SIG-M5 (cell line): Measurements from ENCODE around the gene ANKRD36B.
"Not testable (repeated sequence)": the region's sequence is repeated elsewhere in the genome, so short reads cannot be mapped to it uniquely, and the experiment has no call there.

Experiments
- DNase-seq: peaks from one replicate; lab custom pipeline; 2025; lab: John Stamatoyannopoulos, UW

The ANKRD36B gene

DNA sequence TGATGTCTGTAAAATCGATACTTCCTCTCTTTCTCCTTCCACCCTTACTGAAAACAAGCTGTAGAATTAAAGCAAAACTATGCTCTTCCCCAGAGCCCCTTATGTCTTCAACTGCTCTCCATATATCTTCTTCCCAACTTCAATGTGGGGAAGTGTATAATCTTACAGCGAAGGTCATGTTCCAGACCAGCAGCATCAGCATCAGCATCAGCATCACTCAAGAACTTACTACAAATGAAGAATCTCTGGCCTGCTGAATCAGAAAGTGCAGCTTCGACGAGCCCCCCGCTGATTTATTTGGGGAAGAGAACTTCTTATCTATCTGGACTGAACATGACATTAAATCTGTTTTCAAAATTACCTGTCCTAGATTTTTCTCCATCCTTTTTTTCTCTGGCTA, 40.6 kb downstream of the ANKRD36B start:
- not testable (repeated sequence) for DNase-seq

DNA sequence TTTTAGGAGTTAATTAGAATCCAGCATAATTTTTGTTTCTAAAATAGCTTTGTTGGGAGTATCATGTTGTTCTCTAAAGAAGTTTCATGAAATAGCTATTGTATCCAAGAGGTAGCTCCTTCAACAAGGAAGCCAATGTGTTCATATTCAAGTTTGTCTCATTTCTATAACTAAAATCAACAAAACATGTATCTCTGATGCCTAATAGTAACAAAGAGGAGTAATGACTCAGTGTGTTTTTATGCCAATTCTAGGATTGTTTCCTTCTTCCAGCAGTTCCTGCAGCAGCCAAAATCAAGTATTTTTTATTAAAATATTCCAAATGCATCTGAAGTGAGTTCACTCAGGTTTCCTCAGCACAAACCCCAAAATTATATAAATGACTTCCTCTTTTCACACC, 41.1 kb downstream of the ANKRD36B start:
- not testable (repeated sequence) for DNase-seq

DNA sequence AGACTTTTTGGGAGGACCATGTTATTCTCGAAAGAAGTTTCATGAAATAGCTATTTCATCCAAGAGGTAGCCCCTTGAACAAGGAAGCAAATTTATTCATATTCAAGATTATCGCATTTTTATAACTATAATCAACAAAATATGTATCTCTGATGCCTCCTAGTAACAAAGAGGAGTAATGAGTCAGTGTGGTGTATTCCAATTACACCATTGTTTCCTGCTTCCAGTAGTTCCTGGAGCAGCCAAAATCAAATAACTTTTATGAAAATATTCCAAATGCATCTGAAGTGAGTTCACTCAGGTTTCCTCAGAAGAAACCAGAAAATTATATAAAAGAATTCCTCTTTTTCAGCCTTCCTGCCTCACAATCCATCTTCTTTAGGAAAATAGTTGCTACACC, 43.0 kb downstream of the ANKRD36B start:
- DNase-seq = no peak

DNA sequence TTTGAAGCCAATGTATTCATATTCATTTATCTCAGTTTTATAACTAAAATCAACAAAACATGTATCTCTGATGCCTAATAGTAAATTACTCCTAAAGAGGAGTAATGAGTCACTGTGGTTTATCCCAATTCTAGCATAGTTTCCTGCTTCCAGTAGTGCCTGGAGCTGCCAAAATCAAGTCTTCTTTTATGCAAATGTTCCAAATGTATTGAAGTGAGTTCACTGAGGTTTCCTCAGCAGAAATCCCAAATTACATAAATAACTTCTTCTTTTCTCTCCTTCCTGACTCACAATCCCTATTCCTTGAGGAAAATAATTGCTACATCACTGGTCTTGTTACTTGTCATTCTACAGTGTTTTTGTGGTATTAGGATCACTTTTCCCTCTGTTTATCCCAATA, 44.8 kb downstream of the ANKRD36B start:
- not testable (repeated sequence) for DNase-seq

DNA sequence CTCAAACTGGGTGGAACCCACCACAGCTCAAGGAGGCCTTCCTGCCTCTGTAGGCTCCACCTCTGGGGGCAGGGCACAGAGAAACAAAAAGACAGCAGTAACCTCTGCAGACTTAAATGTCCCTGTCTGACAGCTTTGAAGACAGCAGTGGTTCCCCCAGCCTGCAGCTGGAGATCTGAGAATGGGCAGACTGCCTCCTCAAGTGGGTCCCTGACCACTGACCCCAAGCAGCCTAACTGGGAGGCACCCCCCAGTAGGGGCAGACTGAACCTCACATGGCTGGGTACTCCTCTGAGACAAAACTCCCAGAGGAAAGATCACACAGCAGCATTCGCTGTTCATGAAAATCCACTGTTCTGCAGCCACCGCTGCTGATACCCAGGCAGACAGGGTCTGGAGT, 63.8 kb downstream of the ANKRD36B start:
- DNase-seq = not testable (repeated sequence)

DNA sequence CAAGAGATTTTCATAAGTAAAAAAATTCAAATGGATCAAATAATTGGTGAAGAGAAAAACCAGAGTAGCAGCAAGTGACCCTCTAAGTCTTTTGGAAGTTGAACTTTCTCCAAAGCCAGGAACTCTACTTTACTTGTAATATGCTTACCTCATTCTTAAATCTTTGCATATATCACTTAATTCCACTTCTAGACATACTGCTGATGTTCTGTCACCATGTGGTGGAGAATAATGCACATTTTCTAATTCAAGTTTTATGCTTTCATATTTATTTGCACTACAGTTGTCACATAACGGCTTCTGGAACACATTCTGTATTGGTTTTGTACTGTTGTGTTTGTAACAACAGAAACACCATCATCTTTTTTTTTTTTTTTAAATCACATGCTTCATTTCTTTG, 65.9 kb downstream of the ANKRD36B start:
- not testable (repeated sequence) for DNase-seq

DNA sequence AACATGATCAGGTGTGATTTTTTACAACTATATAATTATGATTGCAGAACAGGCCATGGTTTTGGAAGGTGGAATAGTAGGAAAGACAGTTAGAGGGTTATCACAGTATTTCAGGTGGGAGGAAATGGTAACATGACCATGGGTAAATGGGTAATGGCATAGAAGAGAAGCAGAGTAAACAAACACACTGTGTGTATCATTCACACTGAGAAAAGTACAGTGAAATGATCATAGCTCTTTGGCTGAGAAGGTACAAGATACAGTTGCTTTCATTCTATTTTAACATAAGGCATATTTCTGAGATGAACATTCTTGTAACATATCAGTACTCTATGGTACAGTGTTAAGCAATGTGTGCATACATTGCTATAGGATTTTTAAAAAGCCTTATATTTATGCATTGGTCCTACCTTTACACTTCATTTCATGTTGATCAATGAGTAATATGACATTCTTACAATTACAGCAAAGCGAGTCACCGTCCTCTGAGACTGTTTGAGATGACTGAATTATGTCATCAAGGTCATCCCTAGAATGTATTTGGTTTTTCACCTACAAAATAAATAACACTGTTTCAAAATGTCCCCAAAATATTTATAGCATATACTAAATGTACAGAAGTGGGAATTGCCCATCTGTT, 66.6 kb downstream of the ANKRD36B start:
- not testable (repeated sequence) for DNase-seq

DNA sequence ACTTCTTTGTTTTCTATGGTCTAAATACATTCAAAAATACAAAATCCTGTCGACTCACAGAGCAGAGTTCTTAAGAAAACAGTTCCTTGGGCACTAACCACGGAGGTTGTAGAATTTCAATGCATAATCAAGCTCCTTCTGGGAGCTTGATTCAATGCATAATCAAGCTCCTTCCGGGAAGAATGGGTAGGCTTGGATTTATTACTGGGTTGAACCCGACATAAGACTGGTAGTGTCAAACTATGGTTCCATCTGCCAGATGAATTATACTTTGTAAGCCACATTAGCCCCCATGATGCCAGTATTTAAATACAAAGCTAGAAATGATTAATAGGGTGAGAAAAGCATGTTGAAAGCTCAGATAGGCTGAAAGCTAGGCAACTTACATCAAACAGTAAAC, 94.0 kb downstream of the ANKRD36B start:
- DNase-seq = not testable (repeated sequence)

DNA sequence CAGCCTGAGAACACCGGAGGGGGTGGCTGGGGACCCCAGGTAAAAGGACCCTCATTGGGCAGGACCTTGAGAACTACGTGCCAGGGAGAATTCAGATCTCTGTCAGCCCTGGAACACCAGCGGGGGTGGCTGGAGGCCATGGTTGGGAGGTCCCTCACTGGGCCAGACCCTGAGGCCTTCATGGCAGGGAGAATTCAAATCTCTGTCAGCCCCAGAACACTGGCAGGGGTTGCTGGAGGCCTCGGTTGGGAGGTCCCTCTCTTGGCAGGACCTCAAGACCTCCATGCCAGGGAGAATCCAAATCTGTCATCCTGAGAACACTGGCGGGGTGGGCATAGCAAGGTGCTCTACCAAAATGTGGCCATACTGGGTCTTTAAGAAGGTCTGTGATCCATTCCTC, 99.5 kb downstream of the ANKRD36B start:
- not testable (repeated sequence) for DNase-seq
